CD14-positive monocyte (primary cell): Measurements from ENCODE around the gene PTGFRN. TPM values are rescaled to one million over a fixed set of nuclear protein-coding genes. Genes with fewer than 3 reads are reported as not detected.

Experiments
- DNase-seq, 3 donors: peaks; one replicate each; pipeline ENCODE4 v3.0.0-alpha.2; 2011 to 2022
- H2AFZ ChIP-seq: 2 replicates; pipeline ENCODE4 v1.6.0; 2012; ENCODE audit warnings: mild to moderate bottlenecking, low read depth, low read length, inconsistent platforms; ENCODE audit not compliant: insufficient read depth, poor library complexity, severe bottlenecking
- H3K27ac ChIP-seq, 2 donors: 1 replicate in 1 of 2; 2 replicates in 1 of 2; pipeline ENCODE4 v1.5.1; 2012 to 2013; ENCODE audit warnings: low read length in 2 of 2, control low read depth in 1 of 2, inconsistent platforms in 1 of 2, low read depth in 1 of 2, mild to moderate bottlenecking in 1 of 2
- H3K27me3 ChIP-seq, 2 donors: one replicate each; pipeline versions ENCODE4 v1.6.0 to v1.6.1; 2011 to 2013; ENCODE audit warnings: low read length in 2 of 2; ENCODE audit not compliant: control insufficient read depth in 2 of 2, insufficient read depth in 2 of 2
- H3K36me3 ChIP-seq, 2 donors: replicated peaks in 1 of 2; 1 replicate in 1 of 2; 2 replicates in 1 of 2; pipeline versions ENCODE4 v1.5.1 to v1.6.1; 2012 to 2013; ENCODE audit warnings: low read length in 2 of 2, control low read depth in 1 of 2, inconsistent platforms in 1 of 2, mild to moderate bottlenecking in 1 of 2; ENCODE audit not compliant: insufficient read depth in 2 of 2, control insufficient read depth in 1 of 2
- H3K4me1 ChIP-seq, 2 donors: 1 replicate in 1 of 2; 2 replicates in 1 of 2; pipeline versions ENCODE4 v1.5.1 to v1.6.1; 2012 to 2013; ENCODE audit warnings: low read length in 2 of 2, control low read depth in 1 of 2, inconsistent platforms in 1 of 2, mild to moderate bottlenecking in 1 of 2, moderate library complexity in 1 of 2; ENCODE audit not compliant: insufficient read depth in 2 of 2, control insufficient read depth in 1 of 2
- H3K4me2 ChIP-seq: replicated peaks from 2 replicates; pipeline ENCODE3; 2012; ENCODE audit warnings: low read length, moderate library complexity, mild to moderate bottlenecking; ENCODE audit not compliant: poor library complexity, severe bottlenecking; ENCODE audit errors: extremely low read depth
- H3K4me3 ChIP-seq, 3 experiments: fragments of 200-600 bp in 1 of 3; sonication (generic) in 1 of 3; replicated peaks in 1 of 3; 1 replicate in 2 of 3; 2 replicates in 1 of 3; pipeline ENCODE4 v1.5.1; 2011 to 2013; ENCODE audit warnings: low read length in 3 of 3, mild to moderate bottlenecking in 3 of 3, control low read depth in 2 of 3, low read depth in 2 of 3, inconsistent platforms in 1 of 3, moderate library complexity in 1 of 3
- H3K79me2 ChIP-seq: 2 replicates; pipeline ENCODE4 v1.6.0; 2012; ENCODE audit warnings: mild to moderate bottlenecking, control low read depth, inconsistent platforms, low read length, moderate library complexity; ENCODE audit not compliant: insufficient read depth
- H3K9ac ChIP-seq: 2 replicates; pipeline ENCODE4 v1.6.0; 2017; ENCODE audit warnings: low read length, mild to moderate bottlenecking; ENCODE audit not compliant: insufficient read depth, poor library complexity, severe bottlenecking
- H3K9me3 ChIP-seq, 2 donors: replicated peaks in 1 of 2; 1 replicate in 1 of 2; 2 replicates in 1 of 2; pipeline versions ENCODE4 v1.5.1 to v1.6.1; 2012 to 2013; ENCODE audit warnings: low read length in 2 of 2, control low read depth in 1 of 2; ENCODE audit not compliant: control insufficient read depth in 1 of 2, insufficient read depth in 1 of 2
- H4K20me1 ChIP-seq: 2 replicates; pipeline ENCODE4 v1.6.0; 2012; ENCODE audit warnings: mild to moderate bottlenecking, low read length, control low read depth, moderate library complexity; ENCODE audit not compliant: insufficient read depth
- H3K27ac Mint-ChIP-seq, 7 donors: one replicate each; pipeline ENCODE4 v1.8.0; 2020; ENCODE audit warnings: mild to moderate bottlenecking in 7 of 7, mixed read lengths in 7 of 7, moderate library complexity in 6 of 7, inconsistent platforms in 2 of 7
- H3K27me3 Mint-ChIP-seq, 3 donors: one replicate each; pipeline ENCODE4 v1.8.0; 2021 to 2022; ENCODE audit warnings: low read depth in 3 of 3, mild to moderate bottlenecking in 3 of 3, mixed read lengths in 3 of 3, moderate library complexity in 3 of 3, inconsistent platforms in 1 of 3
- H3K36me3 Mint-ChIP-seq, 2 donors: one replicate each; pipeline ENCODE4 v1.8.0; 2020; ENCODE audit warnings: mixed read lengths in 2 of 2, inconsistent platforms in 1 of 2, mild to moderate bottlenecking in 1 of 2
- H3K4me1 Mint-ChIP-seq: one replicate; pipeline ENCODE4 v1.8.0; 2020; ENCODE audit warnings: mild to moderate bottlenecking, mixed read lengths
- H3K4me3 Mint-ChIP-seq, 2 donors: one replicate each; pipeline ENCODE4 v1.8.0; 2020; ENCODE audit warnings: mild to moderate bottlenecking in 2 of 2, mixed read lengths in 2 of 2, moderate library complexity in 1 of 2
- H3K9me3 Mint-ChIP-seq, 7 donors: one replicate each; pipeline ENCODE4 v1.8.0; 2020 to 2022; ENCODE audit warnings: mixed read lengths in 7 of 7, mild to moderate bottlenecking in 6 of 7, moderate library complexity in 6 of 7, inconsistent platforms in 2 of 7
- CTCF ChIP-seq: fragments of 200-600 bp; IDR thresholded peaks from one replicate; pipeline ENCODE4 v1.8.0; 2022; ENCODE audit warnings: antibody characterized with exemption, mild to moderate bottlenecking
- WGBS: methylation state at CpG from one replicate; pipeline ENCODE4 v1.1.5; 2013; ENCODE audit warnings: missing lambda C conversion rate; ENCODE audit not compliant: insufficient coverage; 5-methylcytosine and 5-hydroxymethylcytosine counted together
- intact Hi-C, 2 donors: fragments of 100-400 bp; cut with micrococcal nuclease; formaldehyde crosslinking; loops; one replicate each; pipeline versions ENCODE4 v1.15.0 to v1.15.1; 2023
- polyA plus RNA-seq, 3 donors: library from polyadenylated mRNA; depleted of rRNA in 1 of 3; unstranded in 2 of 3; stranded (reverse) in 1 of 3; fragments of 300-500 nt in 2 of 3; fragments of >200 nt in 1 of 3; fragmentation: Illumina TruSeq in 2 of 3; gene quantifications; 1 replicate in 2 of 3; 2 replicates in 1 of 3; pipeline ENCODE4 v1.2.3, GENCODE V29; 2012 to 2021
- small RNA-seq: library from RNA; depleted of rRNA; stranded (forward); fragments of <200 nt; gene quantifications from one replicate; pipeline ENCODE3, GENCODE V24; 2012; ENCODE audit warnings: low read depth; ENCODE audit not compliant: insufficient read length

Gene PTGFRN
- polyA plus RNA-seq, 3 donors, result 1.5 to 2.9 (median 1.6) TPM

GRCh38 chr1:117037802-117038201, 128.1 kb downstream of the PTGFRN start:
- DNase-seq, result no peak
- TF ChIP-seq CTCF, result no peak
- WGBS, result no CpG with 5 or more reads among the region's 1 CpG
- Histone ChIP-seq H3K9ac (no peak overlapping the region), H3K36me3 (peaks cover 7 to 44% of the 10 kb centered on the region in 2 donors), H3K4me1 (peaks cover 0 to 6% of the 10 kb centered on the region in 2 donors), H3K4me3 (no peak overlapping the region), H3K79me2 (no peaks in the 10 kb centered on the region), H3K27me3 (no peaks in the 10 kb centered on the region), H3K4me2 (no peak overlapping the region), H3K27ac (no peak overlapping the region), H4K20me1 (no peaks in the 10 kb centered on the region), H3K9me3 (peaks cover 0 to 2% of the 10 kb centered on the region in 2 donors), H2AFZ (no peak overlapping the region)
- Mint-ChIP-seq H3K36me3 (peaks cover 53 to 54% of the 10 kb centered on the region in 2 donors), H3K9me3 (peaks cover 0 to 3% (median 0%) of the 10 kb centered on the region in 7 donors), H3K4me1 (peaks cover 8% of the 10 kb centered on the region), H3K27ac (no peak overlapping the region), H3K4me3 (no peak overlapping the region), H3K27me3 (peaks cover 0 to 3% (median 2%) of the 10 kb centered on the region in 3 donors)
- intact Hi-C loops, result no loop called here

- Histone ChIP-seq H4K20me1 (no peaks in the 10 kb centered on the region), H3K27ac (no peak overlapping the region), H3K4me3 (no peak overlapping the region), H2AFZ (no peak overlapping the region), H3K27me3 (no peaks in the 10 kb centered on the region), H3K79me2 (no peaks in the 10 kb centered on the region), H3K4me2 (no peak overlapping the region), H3K9me3 (peaks cover 0 to 2% of the 10 kb centered on the region in 2 donors), H3K9ac (no peak overlapping the region), H3K4me1 (peaks cover 0 to 6% of the 10 kb centered on the region in 2 donors), H3K36me3 (peaks cover 7 to 44% of the 10 kb centered on the region in 2 donors)
- no peak for TF ChIP-seq CTCF
- intact Hi-C loops, result no loop called here
- 100% methylated on average over 6 of the region's 6 CpGs for WGBS
- Mint-ChIP-seq H3K27ac (no peak overlapping the region), H3K4me1 (peaks cover 8% of the 10 kb centered on the region), H3K36me3 (peaks cover 49 to 51% of the 10 kb centered on the region in 2 donors), H3K4me3 (no peak overlapping the region), H3K27me3 (peaks cover 0 to 3% (median 2%) of the 10 kb centered on the region in 3 donors), H3K9me3 (peaks cover 0 to 3% (median 0%) of the 10 kb centered on the region in 7 donors)
- DNase-seq, result no peak
Measured at GRCh38 chr1:117038236-117038635, 128.5 kb downstream of the PTGFRN start.

Small RNA genes within 50 kb of the gene (small RNA-seq; reads per million reads assigned to genes)
- gene RNA5SP55, result not detected

Other genes starting within 250 kb of the PTGFRN start
- under 1 TPM in 2 of 3 donors, not detected in 1; 0.07 to 0.12 TPM for gene IGSF3, start 242.2 kb upstream of the PTGFRN start, polyA plus RNA-seq
- gene CD2, start 155.5 kb upstream of the PTGFRN start, polyA plus RNA-seq, result 1 to 10 TPM in 2 of 3 donors, under 1 TPM in 1; 0.89 to 3.6 (median 2.1) TPM
- gene CD101, start 91.8 kb downstream of the PTGFRN start, polyA plus RNA-seq, result 100 to 1,000 TPM in 1 of 3 donors, 10 to 100 TPM in 2; 27.2 to 101 (median 54.7) TPM
- 10 to 100 TPM in 1 of 3 donors, 1 to 10 TPM in 2; 5.6 to 12.9 (median 8.0) TPM for gene TTF2, start 150.4 kb downstream of the PTGFRN start, polyA plus RNA-seq
- 1 to 10 TPM in 1 of 3 donors, under 1 TPM in 1, not detected in 1; 0.85 to 1.4 TPM for gene TRIM45, start 211.8 kb downstream of the PTGFRN start, polyA plus RNA-seq